GM19043 (cell line): Measurements from ENCODE around the gene NBPF19.
"Not testable (repeated sequence)": the region's sequence is repeated elsewhere in the genome, so short reads cannot be mapped to it uniquely, and the experiment has no call there.

Experiments used
- ATAC-seq: cut with Tn5 transposase; IDR thresholded peaks from one replicate; pipeline ENCODE4 v1.9.1; 2021; ENCODE audit warnings: low read depth; ENCODE audit not compliant: unreplicated experiment

The NBPF19 gene, protein sequence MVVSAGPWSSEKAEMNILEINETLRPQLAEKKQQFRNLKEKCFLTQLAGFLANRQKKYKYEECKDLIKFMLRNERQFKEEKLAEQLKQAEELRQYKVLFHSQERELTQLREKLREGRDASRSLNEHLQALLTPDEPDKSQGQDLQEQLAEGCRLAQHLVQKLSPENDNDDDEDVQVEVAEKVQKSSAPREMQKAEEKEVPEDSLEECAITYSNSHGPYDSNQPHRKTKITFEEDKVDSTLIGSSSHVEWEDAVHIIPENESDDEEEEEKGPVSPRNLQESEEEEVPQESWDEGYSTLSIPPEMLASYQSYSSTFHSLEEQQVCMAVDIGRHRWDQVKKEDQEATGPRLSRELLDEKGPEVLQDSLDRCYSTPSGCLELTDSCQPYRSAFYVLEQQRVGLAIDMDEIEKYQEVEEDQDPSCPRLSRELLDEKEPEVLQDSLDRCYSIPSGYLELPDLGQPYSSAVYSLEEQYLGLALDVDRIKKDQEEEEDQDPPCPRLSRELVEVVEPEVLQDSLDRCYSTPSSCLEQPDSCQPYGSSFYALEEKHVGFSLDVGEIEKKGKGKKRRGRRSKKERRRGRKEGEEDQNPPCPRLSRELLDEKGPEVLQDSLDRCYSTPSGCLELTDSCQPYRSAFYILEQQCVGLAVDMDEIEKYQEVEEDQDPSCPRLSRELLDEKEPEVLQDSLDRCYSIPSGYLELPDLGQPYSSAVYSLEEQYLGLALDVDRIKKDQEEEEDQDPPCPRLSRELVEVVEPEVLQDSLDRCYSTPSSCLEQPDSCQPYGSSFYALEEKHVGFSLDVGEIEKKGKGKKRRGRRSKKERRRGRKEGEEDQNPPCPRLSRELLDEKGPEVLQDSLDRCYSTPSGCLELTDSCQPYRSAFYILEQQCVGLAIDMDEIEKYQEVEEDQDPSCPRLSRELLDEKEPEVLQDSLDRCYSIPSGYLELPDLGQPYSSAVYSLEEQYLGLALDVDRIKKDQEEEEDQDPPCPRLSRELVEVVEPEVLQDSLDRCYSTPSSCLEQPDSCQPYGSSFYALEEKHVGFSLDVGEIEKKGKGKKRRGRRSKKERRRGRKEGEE (N-terminal part only)

DNA sequence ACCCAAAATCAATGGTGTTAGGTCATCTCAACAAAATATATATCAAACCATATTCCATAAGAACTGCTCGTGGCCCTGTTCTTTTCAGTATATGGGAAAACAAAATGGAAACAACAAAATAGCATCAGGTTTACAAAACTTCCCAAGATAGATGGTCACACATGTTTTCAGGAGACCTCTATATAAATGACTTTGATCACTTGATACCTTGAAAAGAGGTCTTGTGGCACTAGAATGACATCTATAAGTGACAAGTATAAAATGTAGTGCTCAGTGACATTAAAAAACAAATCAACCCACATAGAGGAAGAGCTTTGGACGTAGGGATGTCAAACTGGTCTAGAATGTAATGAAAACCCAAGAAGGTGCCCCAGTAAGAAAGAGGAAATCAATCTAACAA is at the start of gene NBPF19:
NBPF19 (plus strand) TSS at position 301 of the 400 bp plus-strand sequence. CDS start 888 bp downstream, outside the sequence.
- ATAC-seq = not testable (repeated sequence)

DNA sequence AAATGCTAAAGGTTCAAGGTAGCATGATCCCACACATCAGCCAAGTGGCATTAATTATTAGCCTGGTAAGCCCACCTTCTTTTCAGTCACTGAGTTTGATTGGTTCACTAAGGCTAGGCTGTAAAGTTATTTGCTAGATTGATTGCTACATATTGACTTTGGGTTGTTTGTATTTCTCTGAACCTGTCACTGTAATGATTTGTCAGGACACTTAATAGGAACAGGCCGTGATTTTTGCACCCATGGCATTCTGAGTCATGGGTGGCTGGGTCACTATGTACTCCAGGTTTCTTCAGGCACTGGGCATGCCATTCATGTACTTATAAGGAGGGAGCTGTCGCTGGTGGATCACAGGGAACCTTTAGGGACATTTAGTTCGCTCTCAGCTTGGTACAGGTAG is 46.5 kb upstream of the NBPF19 start:
- not testable (repeated sequence) for ATAC-seq

DNA sequence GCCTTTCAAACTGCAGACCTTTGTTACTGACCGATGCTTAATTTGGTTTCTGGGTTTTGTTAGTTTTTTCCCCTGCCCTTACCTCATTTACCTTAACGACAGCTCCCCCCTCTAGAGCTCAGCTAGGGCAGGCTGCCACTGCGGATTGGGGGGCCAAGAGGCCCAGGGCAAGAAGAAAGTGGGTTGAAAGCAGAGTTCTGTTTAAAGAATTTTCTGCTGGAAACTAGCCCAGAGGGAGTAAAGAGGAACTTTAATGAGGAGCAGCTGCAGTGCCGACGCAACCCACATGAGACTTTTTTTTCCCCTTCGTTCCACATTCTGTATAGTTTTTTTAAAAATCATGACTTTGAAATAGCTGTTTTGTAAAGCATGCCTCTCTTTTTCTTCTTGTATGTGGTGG is 29.4 kb upstream of the NBPF19 start:
- not testable (repeated sequence) for ATAC-seq

DNA sequence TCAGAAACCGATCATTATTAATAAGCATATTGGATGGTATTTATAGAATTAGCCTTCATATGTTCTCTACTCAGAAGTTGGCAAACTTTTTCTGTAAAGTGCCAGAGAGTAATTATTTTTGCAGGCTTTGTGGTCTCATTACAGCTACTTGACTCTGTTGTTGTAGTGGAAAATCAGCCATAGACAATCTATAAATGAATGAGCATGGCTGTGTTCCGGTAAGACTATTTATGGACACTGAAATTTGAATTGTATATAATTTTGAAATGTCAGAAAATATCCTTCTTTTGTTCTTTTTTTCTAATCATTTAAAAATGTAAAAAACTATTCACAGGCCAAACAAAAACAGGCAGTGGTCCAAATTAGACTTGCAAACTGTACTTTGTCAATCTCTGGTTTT is 22.6 kb upstream of the NBPF19 start:
- ATAC-seq = not testable (repeated sequence)

GRCh38 chr1:149452652-149453051 is 22.2 kb upstream of the NBPF19 start:
- ATAC-seq = not testable (repeated sequence)

DNA sequence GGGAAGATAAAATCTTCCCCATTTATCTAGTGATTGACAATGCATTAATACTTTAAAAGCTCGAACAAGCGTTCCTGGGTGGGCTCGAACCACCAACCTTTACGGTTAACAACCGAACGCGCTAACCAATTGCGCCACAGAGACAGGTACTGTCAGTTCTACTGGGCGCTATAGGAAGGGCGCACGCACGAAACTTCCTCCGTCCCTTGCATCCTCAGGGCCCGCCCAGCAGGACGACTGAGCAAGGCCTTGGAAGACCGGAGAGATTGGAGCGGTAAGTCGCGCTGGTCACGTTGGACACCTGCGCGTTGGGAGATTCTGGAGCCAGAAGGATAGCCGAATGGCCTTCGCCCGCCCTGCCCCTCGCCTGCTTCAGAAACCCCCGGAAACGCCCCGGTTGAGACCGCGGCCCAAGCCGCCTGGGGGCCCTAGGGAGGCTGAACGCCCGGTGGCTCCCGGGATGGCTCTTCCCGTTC is 83.5 kb downstream of the NBPF19 start:
- ATAC-seq = not testable (repeated sequence)

- ATAC-seq = not testable (repeated sequence)
Observed at GRCh38 chr1:149561806-149562205, 87.0 kb downstream of the NBPF19 start.

- ATAC-seq = not testable (repeated sequence)
Observed at GRCh38 chr1:149565485-149565884, 90.6 kb downstream of the NBPF19 start.

DNA sequence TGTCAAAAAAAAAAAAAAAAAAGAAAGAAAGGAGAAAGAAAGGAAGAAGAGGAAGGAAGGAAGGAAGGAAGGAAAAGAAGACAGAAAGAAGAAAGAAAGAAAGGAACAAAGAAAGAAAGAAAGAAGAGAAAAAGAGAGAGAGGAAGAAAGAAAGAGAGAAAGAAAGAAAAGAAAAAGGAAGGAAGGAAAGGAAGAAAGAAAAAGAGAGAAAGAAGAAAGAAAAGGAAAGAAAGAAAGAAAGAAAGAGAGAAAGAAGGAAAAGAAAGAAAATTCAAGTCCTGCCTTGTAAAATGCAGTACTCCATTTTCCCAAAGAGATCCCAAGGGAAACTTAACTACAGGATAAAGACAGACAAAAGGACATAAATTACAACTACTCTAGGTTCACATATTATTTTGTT is 97.9 kb downstream of the NBPF19 start:
- not testable (repeated sequence) for ATAC-seq

DNA sequence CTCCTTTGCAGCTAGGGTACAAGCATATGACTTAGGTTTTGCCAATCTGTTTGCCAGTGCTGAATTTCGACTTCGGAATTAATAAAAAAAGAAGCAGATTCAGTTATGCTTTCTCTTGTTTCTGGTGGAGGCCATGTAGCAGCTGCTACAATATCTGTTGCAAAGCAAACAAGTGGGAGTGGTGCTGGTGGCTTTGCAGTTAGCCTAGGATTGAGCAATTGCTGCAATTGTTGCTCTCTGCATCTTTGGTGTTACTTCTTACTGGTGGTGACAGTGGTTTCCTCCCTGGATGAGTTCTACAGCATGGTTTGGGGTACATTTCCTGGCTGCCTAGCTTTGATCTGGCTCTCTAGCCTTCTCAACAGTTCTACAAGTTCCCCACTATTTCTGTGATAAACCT is 110.7 kb downstream of the NBPF19 start:
- not testable (repeated sequence) for ATAC-seq
